ENCODE results near the gene C19orf44. TPM values are rescaled to one million over a fixed set of nuclear protein-coding genes. Genes with fewer than 3 reads are reported as not detected.
"Not testable (repeated sequence)": the region's sequence is repeated elsewhere in the genome, so short reads cannot be mapped to it uniquely, and the experiment has no call there.

C19orf44 gene
- total RNA-seq, 2 donors from 2014 or later, result 4.9 to 14.8 TPM

DNA sequence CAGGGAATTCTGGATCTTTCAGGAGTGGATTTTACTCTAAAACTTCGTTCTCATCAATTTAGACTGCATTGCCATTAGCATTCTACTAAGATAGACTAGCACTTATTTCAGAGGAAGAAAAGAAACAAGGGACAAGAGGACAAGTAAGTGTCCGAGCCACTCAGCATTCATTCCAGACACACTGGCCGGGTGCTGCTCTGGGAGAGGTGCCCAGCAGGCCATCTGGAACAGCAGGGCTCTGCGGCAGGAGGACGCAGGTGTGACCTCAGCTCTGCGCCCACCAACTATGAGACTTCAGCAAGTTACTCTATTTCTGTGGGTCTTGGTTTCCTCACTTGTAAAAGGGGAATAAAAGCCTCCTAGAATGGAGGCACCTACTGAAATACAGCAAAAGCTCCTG lies 28.6 kb upstream of the C19orf44 start:
- no peak overlapping the region for H3K4me3 ChIP-seq
- H3K9me3 ChIP-seq, result no peaks in the 10 kb centered on the region
- peak in 1 of 4 donors; percentile 23 for DNase-seq
- intact Hi-C loops (cut with DNase I), result no loop called here
- no peak overlapping the region for H3K27ac ChIP-seq
- no peaks in the 10 kb centered on the region for H3K36me3 ChIP-seq (replicated peaks in 1 of 2; ENCODE audit: insufficient read depth in 1 of 2, low read depth in 2 of 2)
- peaks cover 47% of the 10 kb centered on the region for H3K4me1 ChIP-seq
- no peaks in the 10 kb centered on the region for H3K27me3 ChIP-seq
- WGBS, 2 donors, result 37 to 47% methylated on average over 6 of the region's 6 CpGs
- ATAC-seq, result no peak
- TF ChIP-seq, protein P1, sequence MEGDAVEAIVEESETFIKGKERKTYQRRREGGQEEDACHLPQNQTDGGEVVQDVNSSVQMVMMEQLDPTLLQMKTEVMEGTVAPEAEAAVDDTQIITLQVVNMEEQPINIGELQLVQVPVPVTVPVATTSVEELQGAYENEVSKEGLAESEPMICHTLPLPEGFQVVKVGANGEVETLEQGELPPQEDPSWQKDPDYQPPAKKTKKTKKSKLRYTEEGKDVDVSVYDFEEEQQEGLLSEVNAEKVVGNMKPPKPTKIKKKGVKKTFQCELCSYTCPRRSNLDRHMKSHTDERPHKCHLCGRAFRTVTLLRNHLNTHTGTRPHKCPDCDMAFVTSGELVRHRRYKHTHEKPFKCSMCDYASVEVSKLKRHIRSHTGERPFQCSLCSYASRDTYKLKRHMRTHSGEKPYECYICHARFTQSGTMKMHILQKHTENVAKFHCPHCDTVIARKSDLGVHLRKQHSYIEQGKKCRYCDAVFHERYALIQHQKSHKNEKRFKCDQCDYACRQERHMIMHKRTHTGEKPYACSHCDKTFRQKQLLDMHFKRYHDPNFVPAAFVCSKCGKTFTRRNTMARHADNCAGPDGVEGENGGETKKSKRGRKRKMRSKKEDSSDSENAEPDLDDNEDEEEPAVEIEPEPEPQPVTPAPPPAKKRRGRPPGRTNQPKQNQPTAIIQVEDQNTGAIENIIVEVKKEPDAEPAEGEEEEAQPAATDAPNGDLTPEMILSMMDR (IDR thresholded peaks at IDR 0.05), result no peak
- no peak for TF ChIP-seq POLR2A (IDR thresholded peaks at IDR 0.05)

DNA sequence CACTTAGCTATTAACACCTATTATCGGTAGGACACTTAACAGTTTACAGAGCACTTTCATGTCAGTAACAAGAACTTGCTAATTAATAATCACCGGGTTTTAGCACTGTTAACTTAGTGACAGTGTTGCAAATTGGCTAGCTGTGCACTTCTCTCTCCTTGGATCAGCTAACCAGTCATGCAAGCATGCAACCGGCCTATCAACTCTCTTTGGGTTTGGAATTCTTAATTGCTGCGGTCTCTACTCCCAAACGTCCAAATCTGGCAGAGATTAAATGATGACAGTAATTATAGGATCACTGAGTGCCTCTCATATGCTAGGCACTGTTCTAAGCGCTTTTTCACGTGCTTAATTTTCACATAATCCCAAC lies 25.7 kb upstream of the C19orf44 start:
- no peak for TF ChIP-seq POLR2A (IDR thresholded peaks at IDR 0.05)
- TF ChIP-seq, protein P1 (IDR thresholded peaks at IDR 0.05), result no peak
- Histone ChIP-seq H3K4me1 (peaks cover 28% of the 10 kb centered on the region), H3K27ac (peak overlapping the region in 3 of 4 donors; percentile 67 to 86 (median 79)), H3K4me3 (no peak overlapping the region), H3K9me3 (peaks cover 0 to 3% (median 0%) of the 10 kb centered on the region in 3 donors), H3K27me3 (no peaks in the 10 kb centered on the region), H3K36me3 (replicated peaks in 1 of 2; ENCODE audit: insufficient read depth in 1 of 2, low read depth in 2 of 2) (no peaks in the 10 kb centered on the region)
- intact Hi-C loops (cut with DNase I), result no loop called here
- ATAC-seq, result no peak
- DNase-seq, result no peak
- 10 to 18% methylated on average over 7 of the region's 7 CpGs for WGBS, 2 donors

DNA sequence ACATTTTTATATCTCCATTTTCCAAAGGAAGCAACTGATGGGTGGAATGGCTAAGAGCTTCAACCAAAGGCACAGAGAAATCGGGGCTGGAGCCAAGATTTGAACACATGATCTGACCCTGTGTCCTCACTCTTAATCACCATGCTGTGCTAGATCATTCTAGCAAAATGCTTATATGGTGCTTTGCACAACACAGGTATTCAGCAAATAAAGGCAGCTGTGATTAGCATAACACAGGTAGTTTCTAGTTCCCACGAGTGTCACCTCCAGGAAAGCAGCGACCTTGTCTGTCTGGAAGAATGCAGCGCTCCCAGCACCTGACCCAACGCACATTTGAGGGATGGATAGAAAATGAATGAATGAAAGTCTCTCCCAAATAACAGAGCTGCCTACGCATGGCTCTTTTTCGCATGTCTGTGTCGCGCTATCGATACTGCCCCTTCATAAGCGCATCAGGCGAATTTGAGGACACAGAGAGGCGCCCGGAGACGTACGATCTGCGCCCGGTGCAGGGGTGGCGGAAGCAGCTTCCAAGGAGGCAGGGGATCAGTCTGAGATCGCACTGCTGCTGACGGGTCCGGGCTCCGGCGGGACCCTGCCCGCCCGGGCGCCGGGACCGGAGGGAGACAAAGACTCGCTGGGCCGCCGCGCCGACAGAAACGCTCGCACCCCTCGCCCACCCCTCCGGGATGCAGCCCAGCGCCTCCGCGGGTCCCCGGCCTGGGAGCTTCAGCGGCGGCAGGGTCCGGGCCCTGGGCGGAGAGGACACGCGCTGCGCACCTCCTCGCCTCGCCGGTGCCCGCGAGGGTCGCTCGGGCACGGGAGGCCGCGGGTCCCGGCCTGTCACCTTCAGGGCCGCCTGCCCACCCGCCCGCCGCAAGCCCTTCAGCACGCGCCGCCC lies 25.0 kb upstream of the C19orf44 start:
- no peaks in the 10 kb centered on the region for H3K27me3 ChIP-seq
- intact Hi-C loops (cut with DNase I), result no loop called here
- TF ChIP-seq, protein P1 (IDR thresholded peaks at IDR 0.05), result no peak
- TF ChIP-seq POLR2A (IDR thresholded peaks at IDR 0.05), result peak in 2 of 3 donors; percentile 21
- peaks cover 28% of the 10 kb centered on the region for H3K4me1 ChIP-seq
- H3K27ac ChIP-seq, result peak overlapping the region; percentile 33 to 86 (median 73)
- peak overlapping the region; percentile 24 to 75 for H3K4me3 ChIP-seq
- peak; percentile 4 for ATAC-seq
- H3K9me3 ChIP-seq, result peaks cover 0 to 3% (median 0%) of the 10 kb centered on the region in 3 donors
- peak; percentile 27 to 52 (median 46) for DNase-seq
- 0% methylated on average over 13 to 57 of the region's 67 CpGs for WGBS, 2 donors
- H3K36me3 ChIP-seq (replicated peaks in 1 of 2; ENCODE audit: insufficient read depth in 1 of 2, low read depth in 2 of 2), result no peaks in the 10 kb centered on the region

DNA sequence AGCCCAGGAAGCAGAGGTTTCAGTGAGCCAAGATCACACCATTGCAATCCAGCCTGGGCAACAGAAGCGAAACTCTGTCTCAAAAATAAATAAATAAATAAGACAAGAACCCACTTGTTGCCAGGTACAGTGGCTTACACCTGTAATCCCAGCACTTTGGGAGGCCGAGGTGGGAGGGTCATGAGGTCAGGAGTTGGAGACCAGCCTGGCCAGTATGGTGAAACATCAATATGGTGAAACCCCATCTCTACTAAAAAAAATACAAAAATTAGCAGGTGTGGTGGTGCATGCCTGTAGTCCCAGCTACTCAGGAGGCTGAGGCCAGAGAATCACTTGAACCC lies 23.7 kb upstream of the C19orf44 start:
- H3K27me3 ChIP-seq; ATAC-seq; H3K9me3 ChIP-seq; intact Hi-C loops (cut with DNase I); DNase-seq; H3K36me3 ChIP-seq (replicated peaks in 1 of 2; ENCODE audit: insufficient read depth in 1 of 2, low read depth in 2 of 2): not testable (repeated sequence)
- Histone ChIP-seq H3K27ac (peak overlapping the region in 3 of 4 donors; percentile 67 to 86 (median 79)), H3K4me3 (peak overlapping the region in 1 of 2 donors; percentile 54), H3K4me1 (peaks cover 27% of the 10 kb centered on the region)
- 25 to 47% methylated on average over 2 of the region's 2 CpGs for WGBS, 2 donors

DNA sequence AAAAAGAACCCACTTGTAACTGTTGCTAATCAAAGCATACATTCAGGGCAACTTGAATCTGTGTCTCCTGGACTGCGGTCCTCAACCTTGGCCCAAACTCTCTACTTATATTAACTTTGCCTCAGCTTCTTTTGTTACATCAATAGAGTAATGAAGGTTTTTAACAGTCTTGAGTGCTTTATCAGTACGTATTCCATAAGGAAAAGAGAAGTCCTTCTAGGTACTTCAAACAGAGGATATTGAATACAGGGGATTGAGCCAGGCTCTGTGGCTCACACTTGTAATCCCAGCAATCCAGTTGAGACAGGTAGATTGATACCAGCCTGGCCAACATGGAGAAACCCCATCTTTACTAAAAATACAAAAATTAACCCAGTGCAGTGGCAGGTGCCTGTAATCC lies 23.2 kb upstream of the C19orf44 start:
- Histone ChIP-seq H3K27ac (no peak overlapping the region), H3K27me3 (no peaks in the 10 kb centered on the region), H3K4me3 (no peak overlapping the region), H3K4me1 (peaks cover 25% of the 10 kb centered on the region), H3K36me3 (replicated peaks in 1 of 2; ENCODE audit: insufficient read depth in 1 of 2, low read depth in 2 of 2) (no peaks in the 10 kb centered on the region), H3K9me3 (peaks cover 0 to 3% (median 0%) of the 10 kb centered on the region in 3 donors)
- TF ChIP-seq, protein P1 (IDR thresholded peaks at IDR 0.05), result no peak
- TF ChIP-seq POLR2A (IDR thresholded peaks at IDR 0.05), result no peak
- ATAC-seq (no peak), DNase-seq (no peak)
- intact Hi-C loops (cut with DNase I), result no loop called here
- WGBS, 2 donors, result 89 to 96% methylated on average over 2 of the region's 2 CpGs

Data from body of pancreas (tissue), 4 donors.